Measurements from ENCODE around the gene ZNF384.

The ZNF384 gene

GRCh38 chr12:6650832-6651231 is 38.3 kb downstream of the ZNF384 start:
- DNase-seq (ENCODE audit: low read depth), result no peak
- TF ChIP-seq CTCF (conservative IDR thresholded peaks at IDR 0.05; ENCODE audit: low read depth, low read length), result no peak
- H3K4me3 ChIP-seq (ENCODE audit: low read depth, low read length), result no peak overlapping the region

GRCh38 chr12:6647083-6647604 is 42.0 kb downstream of the ZNF384 start, which contains the start of gene ACRBP:
Gene ACRBP, minus strand, starts transcription at chr12:6647432. Its CDS starts 66 bp downstream, at chr12:6647366.
- peak within 1 kb of the TSS; percentile 44 for H3K4me3 ChIP-seq (ENCODE audit: low read depth, low read length)
- TF ChIP-seq CTCF (conservative IDR thresholded peaks at IDR 0.05; ENCODE audit: low read depth, low read length), result no peak
- DNase-seq (ENCODE audit: low read depth), result peak; percentile 52

GRCh38 chr12:6646276-6647082 is 42.7 kb downstream of the ZNF384 start:
- DNase-seq (ENCODE audit: low read depth), result no peak
- H3K4me3 ChIP-seq (ENCODE audit: low read depth, low read length), result peak overlapping the region; percentile 44
- no peak for TF ChIP-seq CTCF (conservative IDR thresholded peaks at IDR 0.05; ENCODE audit: low read depth, low read length)

- no peak for DNase-seq (ENCODE audit: low read depth)
- no peak overlapping the region for H3K4me3 ChIP-seq (ENCODE audit: low read depth, low read length)
- TF ChIP-seq CTCF (conservative IDR thresholded peaks at IDR 0.05; ENCODE audit: low read depth, low read length), result peak; percentile 44
Measured at GRCh38 chr12:6644903-6645302, 44.3 kb downstream of the ZNF384 start.

- TF ChIP-seq CTCF (conservative IDR thresholded peaks at IDR 0.05; ENCODE audit: low read depth, low read length), result no peak
- DNase-seq (ENCODE audit: low read depth), result no peak
Measured at GRCh38 chr12:6644257-6644596, 44.9 kb downstream of the ZNF384 start.

GRCh38 chr12:6643569-6644256 is 45.5 kb downstream of the ZNF384 start:
- no peak for DNase-seq (ENCODE audit: low read depth)
- no peak for TF ChIP-seq CTCF (conservative IDR thresholded peaks at IDR 0.05; ENCODE audit: low read depth, low read length)
- H3K4me3 ChIP-seq (ENCODE audit: low read depth, low read length), result no peak overlapping the region

More at GRCh38 chr12:6644257-6644596, 44.9 kb downstream of the ZNF384 start:
- H3K4me3 ChIP-seq (ENCODE audit: low read depth, low read length), result no peak overlapping the region
